Keratinocyte (primary cell): ENCODE results near the gene NLGN1. TPM values are rescaled to one million over a fixed set of nuclear protein-coding genes. Genes with fewer than 3 reads are reported as not detected.

Experiments
- DNase-seq: peaks from one replicate; pipeline ENCODE4 v3.0.0-alpha.2; 2011; ENCODE audit warnings: low read depth, missing footprints, low spot score
- FAIRE-seq: peaks from 2 replicates; lab custom pipeline; 2011; peaks lifted over from hg19 to GRCh38; lab: Jason Lieb, UNC
- H2AFZ ChIP-seq: 2 replicates; pipeline ENCODE4 v1.6.0; 2012; ENCODE audit warnings: low read length, control low read depth, inconsistent platforms; ENCODE audit not compliant: control insufficient read depth
- H3K27ac ChIP-seq: 2 replicates; pipeline ENCODE4 v1.5.1; 2011; ENCODE audit warnings: low read length; ENCODE audit not compliant: control insufficient read depth, insufficient read depth
- H3K27me3 ChIP-seq: 3 replicates; pipeline ENCODE4 v1.6.0; 2011; ENCODE audit warnings: low read length; ENCODE audit not compliant: control insufficient read depth, insufficient read depth; ENCODE audit errors: extremely low read depth
- H3K36me3 ChIP-seq, 2 experiments: 2 replicates in 1 of 2; 3 replicates in 1 of 2; pipeline ENCODE4 v1.5.1; 2011; ENCODE audit warnings: low read length in 2 of 2, mild to moderate bottlenecking in 1 of 2; ENCODE audit not compliant: control insufficient read depth in 2 of 2, insufficient read depth in 2 of 2; ENCODE audit errors: extremely low read depth in 1 of 2
- H3K4me1 ChIP-seq: 3 replicates; pipeline ENCODE4 v1.5.1; 2011; ENCODE audit warnings: low read length; ENCODE audit not compliant: control insufficient read depth, insufficient read depth; ENCODE audit errors: extremely low read depth
- H3K4me2 ChIP-seq: 3 replicates; pipeline ENCODE4 v1.6.0; 2011; ENCODE audit warnings: low read depth, low read length; ENCODE audit not compliant: control insufficient read depth, insufficient read depth; ENCODE audit errors: extremely low read depth
- H3K4me3 ChIP-seq, 3 experiments: fragments of 200-600 bp in 1 of 3; sonication (generic) in 1 of 3; 2 replicates in 2 of 3; 3 replicates in 1 of 3; pipeline ENCODE4 v1.5.1; 2011 to 2016; ENCODE audit warnings: low read length in 3 of 3, mild to moderate bottlenecking in 3 of 3, control low read depth in 2 of 3, inconsistent platforms in 1 of 3, low read depth in 1 of 3, mixed read lengths in 1 of 3, mixed run types in 1 of 3, moderate library complexity in 1 of 3; ENCODE audit not compliant: control insufficient read depth in 2 of 3, insufficient read depth in 2 of 3; ENCODE audit errors: extremely low read depth in 1 of 3
- H3K79me2 ChIP-seq: 2 replicates; pipeline ENCODE4 v1.6.0; 2012; ENCODE audit warnings: low read length; ENCODE audit not compliant: control insufficient read depth, insufficient read depth
- H3K9ac ChIP-seq: 3 replicates; pipeline ENCODE4 v1.6.0; 2011; ENCODE audit warnings: low read length; ENCODE audit not compliant: control insufficient read depth, insufficient read depth; ENCODE audit errors: extremely low read depth
- H3K9me1 ChIP-seq: 3 replicates; pipeline ENCODE4 v1.6.0; 2011; ENCODE audit warnings: low read length; ENCODE audit not compliant: control insufficient read depth, insufficient read depth; ENCODE audit errors: extremely low read depth
- H3K9me3 ChIP-seq: 2 replicates; pipeline ENCODE4 v1.5.1; 2012; ENCODE audit warnings: low read depth, low read length; ENCODE audit not compliant: control insufficient read depth
- H4K20me1 ChIP-seq: 3 replicates; pipeline ENCODE4 v1.6.0; 2011; ENCODE audit warnings: low read length; ENCODE audit not compliant: control insufficient read depth, insufficient read depth; ENCODE audit errors: extremely low read depth
- EZH2 ChIP-seq: IDR thresholded peaks from one replicate; pipeline ENCODE4 v1.6.1; 2012; ENCODE audit warnings: inconsistent platforms, mild to moderate bottlenecking, low read length, moderate library complexity
- dilution Hi-C: fragments of 300-500 bp; cut with MboI; formaldehyde crosslinking; loops from one replicate; pipeline ENCODE4 v1.7.0; 2020; ENCODE audit warnings: low sequenced_read_pairs; ENCODE audit not compliant: extremely low pct_ligation_motif_present
- polyA plus RNA-seq, 5 experiments: library from polyadenylated mRNA; depleted of rRNA in 3 of 5; stranded (reverse) in 3 of 5; stranded (forward) in 1 of 5; unstranded in 1 of 5; fragments of >200 nt; gene quantifications; 1 replicate in 1 of 5; 2 replicates in 3 of 5; 3 replicates in 1 of 5; pipeline versions ENCODE4 v1.2.1 to v1.2.3, GENCODE V29; 2011 to 2012; ENCODE audit warnings: missing spikeins in 2 of 5, low read depth in 1 of 5, low replicate concordance in 1 of 5
- TF ChIP-seq, protein P1 (sequence below), 3 experiments: IDR thresholded peaks in 1 of 3; conservative IDR thresholded peaks in 1 of 3; optimal IDR thresholded peaks in 1 of 3; 2 replicates in 2 of 3; 3 replicates in 1 of 3; pipeline versions ENCODE3 to v1.5.1; 2011; ENCODE audit warnings: low read length in 3 of 3, mild to moderate bottlenecking in 3 of 3, moderate library complexity in 2 of 3, control low read depth in 1 of 3, inconsistent platforms in 1 of 3; ENCODE audit not compliant: insufficient read depth in 2 of 3; ENCODE audit errors: extremely low read depth in 1 of 3

NLGN1 gene
- polyA plus RNA-seq, 1 donor (not counting 4 experiments of a cell fraction or from before 2014, with no cell fraction given), result not detected

DNA sequence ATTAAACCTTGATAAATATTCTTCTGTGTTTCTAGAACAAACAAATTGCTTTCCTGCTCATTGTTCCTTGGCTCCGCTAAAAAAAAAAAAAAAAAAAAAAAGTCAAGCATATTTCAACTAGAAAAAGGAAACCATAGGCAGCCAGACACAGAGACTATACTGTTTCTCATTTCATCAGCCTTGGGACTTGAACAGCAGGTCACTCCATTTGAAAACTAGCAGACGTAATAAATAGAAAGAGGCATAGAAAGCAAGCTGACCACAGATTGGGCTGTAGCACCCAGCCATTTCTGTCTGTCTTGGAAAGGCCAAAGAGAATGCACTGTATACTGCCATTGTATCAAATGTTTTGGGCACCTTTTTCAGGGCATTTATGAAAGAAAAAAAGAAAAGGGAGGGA is 697.1 kb downstream of the NLGN1 start:
- dilution Hi-C loops, result no loop called here
- no peak for DNase-seq
- Histone ChIP-seq H3K27me3 (no peaks in the 10 kb centered on the region), H3K36me3 (no peaks in the 10 kb centered on the region), H3K9ac (no peak overlapping the region), H3K4me2 (no peak overlapping the region), H3K4me3 (no peak overlapping the region), H3K4me1 (no peaks in the 10 kb centered on the region), H3K79me2 (no peaks in the 10 kb centered on the region), H3K27ac (no peak overlapping the region), H4K20me1 (no peaks in the 10 kb centered on the region), H3K9me1 (no peaks in the 10 kb centered on the region), H2AFZ (no peak overlapping the region), H3K9me3 (no peaks in the 10 kb centered on the region)
- TF ChIP-seq EZH2, result no peak
- TF ChIP-seq, protein P1, sequence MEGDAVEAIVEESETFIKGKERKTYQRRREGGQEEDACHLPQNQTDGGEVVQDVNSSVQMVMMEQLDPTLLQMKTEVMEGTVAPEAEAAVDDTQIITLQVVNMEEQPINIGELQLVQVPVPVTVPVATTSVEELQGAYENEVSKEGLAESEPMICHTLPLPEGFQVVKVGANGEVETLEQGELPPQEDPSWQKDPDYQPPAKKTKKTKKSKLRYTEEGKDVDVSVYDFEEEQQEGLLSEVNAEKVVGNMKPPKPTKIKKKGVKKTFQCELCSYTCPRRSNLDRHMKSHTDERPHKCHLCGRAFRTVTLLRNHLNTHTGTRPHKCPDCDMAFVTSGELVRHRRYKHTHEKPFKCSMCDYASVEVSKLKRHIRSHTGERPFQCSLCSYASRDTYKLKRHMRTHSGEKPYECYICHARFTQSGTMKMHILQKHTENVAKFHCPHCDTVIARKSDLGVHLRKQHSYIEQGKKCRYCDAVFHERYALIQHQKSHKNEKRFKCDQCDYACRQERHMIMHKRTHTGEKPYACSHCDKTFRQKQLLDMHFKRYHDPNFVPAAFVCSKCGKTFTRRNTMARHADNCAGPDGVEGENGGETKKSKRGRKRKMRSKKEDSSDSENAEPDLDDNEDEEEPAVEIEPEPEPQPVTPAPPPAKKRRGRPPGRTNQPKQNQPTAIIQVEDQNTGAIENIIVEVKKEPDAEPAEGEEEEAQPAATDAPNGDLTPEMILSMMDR (optimal IDR thresholded peaks at IDR 0.05 in 1 of 3, IDR thresholded peaks at IDR 0.05 in 1 of 3, conservative IDR thresholded peaks at IDR 0.05 in 1 of 3; ENCODE audit: extremely low read depth in 1 of 3, insufficient read depth in 2 of 3, low read length in 3 of 3), result no peak
- no peak for FAIRE-seq

DNA sequence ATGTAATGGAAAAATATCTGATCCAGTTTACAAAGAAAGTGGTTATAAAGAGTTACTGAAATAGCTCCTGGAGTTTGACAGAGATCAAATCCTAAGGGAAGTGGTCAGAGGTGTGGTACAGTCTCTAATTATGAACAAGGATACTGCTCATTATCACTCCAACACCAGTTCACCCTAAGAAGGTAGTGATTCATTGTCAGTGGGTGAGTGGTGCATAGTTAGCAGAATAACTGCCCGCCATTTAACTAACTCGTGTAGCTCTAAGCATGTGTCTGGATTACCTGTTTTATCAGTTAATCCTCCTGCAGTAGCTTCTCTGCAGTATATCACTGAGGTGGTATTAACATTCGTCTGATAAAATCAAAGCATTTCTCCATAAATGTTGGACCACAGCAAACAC is 700.1 kb downstream of the NLGN1 start:
- FAIRE-seq (no peak), DNase-seq (no peak)
- Histone ChIP-seq H3K27ac (no peak overlapping the region), H4K20me1 (no peaks in the 10 kb centered on the region), H3K4me3 (no peak overlapping the region), H3K4me1 (no peaks in the 10 kb centered on the region), H2AFZ (no peak overlapping the region), H3K36me3 (no peaks in the 10 kb centered on the region), H3K79me2 (no peaks in the 10 kb centered on the region), H3K27me3 (no peaks in the 10 kb centered on the region), H3K9ac (no peak overlapping the region), H3K9me1 (no peaks in the 10 kb centered on the region), H3K9me3 (no peaks in the 10 kb centered on the region), H3K4me2 (no peak overlapping the region)
- TF ChIP-seq, protein P1 (optimal IDR thresholded peaks at IDR 0.05 in 1 of 3, IDR thresholded peaks at IDR 0.05 in 1 of 3, conservative IDR thresholded peaks at IDR 0.05 in 1 of 3; ENCODE audit: extremely low read depth in 1 of 3, insufficient read depth in 2 of 3, low read length in 3 of 3), result no peak
- TF ChIP-seq EZH2, result no peak
- dilution Hi-C loops, result no loop called here
